DMS 273 (cell line): ENCODE results near the gene MGAT5B.

Experiments used
- DNase-seq: peaks from one replicate; lab custom pipeline; 2025; ENCODE audit not compliant: unreplicated experiment; lab: John Stamatoyannopoulos, UW

MGAT5B gene

DNA sequence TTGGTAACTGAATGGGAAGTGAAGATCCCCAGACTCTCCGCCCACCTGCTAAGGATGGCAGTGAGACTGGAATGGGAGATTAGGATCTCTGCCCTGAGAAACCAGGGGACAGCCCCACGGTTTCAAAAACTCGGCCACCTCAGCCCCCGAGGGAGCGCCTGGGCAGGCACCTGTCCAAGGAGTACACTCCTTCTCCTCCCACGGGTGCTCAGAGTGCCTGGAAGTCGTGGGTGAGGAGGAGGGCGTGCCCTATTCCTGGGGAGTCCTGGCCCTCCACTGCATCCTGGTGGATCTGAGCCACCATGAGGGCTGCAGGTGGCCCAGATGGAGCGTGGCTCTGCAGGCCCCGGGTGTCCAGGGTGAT is 78.5 kb downstream of the MGAT5B start:
- DNase-seq, result no peak

DNA sequence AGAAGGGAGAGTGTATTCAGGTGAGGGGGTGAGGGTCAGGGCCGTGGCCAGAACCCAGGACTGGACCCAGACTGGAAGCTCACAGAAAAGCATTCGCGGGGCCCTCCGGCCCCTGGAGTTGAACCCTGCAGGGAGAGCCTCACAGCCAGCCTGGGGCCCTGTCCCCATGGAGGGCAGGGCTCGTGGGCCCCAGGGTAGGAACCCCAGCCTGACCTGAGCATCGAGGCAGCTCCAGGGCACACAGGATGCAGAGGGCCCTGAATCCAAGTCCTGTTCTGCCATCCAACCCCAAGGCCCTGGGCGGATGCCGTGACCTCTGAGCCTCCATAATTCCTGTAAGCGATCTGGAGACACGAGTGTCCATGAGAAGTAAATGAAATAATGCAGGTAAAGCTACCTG is 79.1 kb downstream of the MGAT5B start:
- DNase-seq, result no peak

DNA sequence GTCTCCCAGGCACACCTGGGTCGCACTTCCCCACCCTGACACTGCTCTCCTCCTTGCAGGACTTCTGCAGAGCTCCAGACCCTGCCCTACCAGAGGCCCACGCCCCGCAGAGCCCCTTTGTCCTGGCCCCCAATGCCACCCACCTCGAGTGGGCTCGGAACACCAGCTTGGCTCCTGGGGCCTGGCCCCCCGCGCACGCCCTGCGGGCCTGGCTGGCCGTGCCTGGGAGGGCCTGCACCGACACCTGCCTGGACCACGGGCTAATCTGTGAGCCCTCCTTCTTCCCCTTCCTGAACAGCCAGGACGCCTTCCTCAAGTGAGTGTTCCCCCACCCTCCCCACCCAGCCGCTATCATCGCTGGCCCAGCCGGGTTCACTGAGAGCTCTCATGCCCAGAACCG is 79.6 kb downstream of the MGAT5B start:
- no peak for DNase-seq

DNA sequence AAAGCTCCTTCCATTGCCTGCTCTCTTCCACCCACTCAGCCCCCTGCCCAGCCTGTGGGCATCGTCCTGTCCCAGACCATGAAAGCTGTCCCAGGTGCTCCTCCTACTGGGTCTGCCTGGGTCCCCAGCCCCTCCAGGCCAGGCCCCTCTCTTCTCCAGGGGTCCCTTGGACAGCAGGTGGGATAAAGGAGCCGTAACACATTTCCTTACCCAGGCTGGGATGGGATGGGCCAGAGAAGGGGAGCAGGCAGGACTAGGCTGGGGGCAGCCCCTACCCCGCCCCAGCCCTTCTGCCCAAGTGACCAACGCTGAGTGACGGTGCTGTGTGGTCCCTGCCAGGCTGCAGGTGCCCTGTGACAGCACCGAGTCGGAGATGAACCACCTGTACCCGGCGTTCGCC is 80.1 kb downstream of the MGAT5B start:
- no peak for DNase-seq

DNA sequence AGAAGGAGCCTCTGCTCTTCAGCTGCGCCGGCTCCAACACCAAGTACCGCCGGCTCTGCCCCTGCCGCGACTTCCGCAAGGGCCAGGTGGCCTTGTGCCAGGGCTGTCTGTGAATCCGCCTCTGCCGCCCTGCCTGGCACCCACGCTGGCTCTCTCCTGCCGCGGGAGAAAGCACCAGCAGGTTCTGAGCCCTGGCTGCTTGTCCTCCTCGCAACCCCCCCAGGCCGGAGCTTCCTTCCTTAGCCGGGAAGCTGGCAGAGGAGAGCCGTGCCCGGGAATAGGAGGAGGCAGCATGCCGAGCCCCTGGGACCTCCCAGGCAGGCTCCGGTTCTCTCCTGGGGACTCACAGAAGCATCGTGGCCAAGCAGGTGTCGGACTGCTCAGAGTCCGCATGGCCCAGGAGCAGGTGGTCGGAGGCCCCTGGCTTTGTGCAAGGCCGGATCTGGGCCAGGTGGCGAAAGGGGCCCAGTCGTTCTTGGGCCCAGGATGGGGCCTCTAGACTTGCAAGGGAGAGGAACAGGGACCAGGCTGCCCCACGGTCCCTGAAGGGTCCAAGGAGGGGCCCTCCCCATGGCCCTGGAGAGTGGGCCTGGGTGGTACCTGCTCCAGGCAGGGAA is 80.6 kb downstream of the MGAT5B start:
- DNase-seq, result peak; percentile 50

DNA sequence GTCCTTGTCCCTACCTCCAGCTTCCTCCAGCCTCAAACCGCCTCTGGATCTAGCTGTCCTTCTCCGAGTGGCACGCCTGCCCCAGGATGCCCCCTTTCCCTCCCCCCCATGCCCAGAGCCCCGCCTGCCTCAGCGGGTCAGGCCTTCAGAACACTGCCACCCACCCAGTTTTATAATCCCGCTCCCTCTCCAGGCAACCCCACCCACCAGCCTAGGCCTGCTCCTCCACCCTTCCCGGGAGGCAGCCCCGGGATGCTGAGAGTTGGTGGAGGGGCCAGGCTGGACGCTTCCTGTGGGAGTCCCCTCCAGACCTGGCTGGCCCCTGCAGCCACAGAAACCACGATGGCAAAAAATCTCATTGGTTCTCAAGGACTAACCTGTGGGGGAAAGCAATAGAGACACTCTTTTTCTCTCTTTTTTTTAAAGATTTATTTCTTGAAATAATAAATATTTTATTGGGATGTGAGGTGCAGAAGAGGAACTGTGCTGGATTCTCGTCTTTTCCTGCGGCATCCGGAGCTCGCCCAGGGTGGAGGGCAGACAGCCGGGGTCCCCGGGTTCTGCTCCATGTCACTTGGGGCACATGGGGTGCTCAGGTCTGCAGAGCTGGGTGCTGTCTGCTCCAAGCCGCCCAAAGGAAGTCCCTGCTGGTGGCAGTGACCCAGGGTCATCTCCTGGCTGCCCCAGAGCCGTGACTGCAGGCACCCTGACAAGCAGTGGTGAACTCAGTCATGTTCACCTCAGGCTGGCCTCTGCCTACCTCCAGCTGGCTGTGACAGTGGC is 81.9 kb downstream of the MGAT5B start:
- no peak for DNase-seq

DNA sequence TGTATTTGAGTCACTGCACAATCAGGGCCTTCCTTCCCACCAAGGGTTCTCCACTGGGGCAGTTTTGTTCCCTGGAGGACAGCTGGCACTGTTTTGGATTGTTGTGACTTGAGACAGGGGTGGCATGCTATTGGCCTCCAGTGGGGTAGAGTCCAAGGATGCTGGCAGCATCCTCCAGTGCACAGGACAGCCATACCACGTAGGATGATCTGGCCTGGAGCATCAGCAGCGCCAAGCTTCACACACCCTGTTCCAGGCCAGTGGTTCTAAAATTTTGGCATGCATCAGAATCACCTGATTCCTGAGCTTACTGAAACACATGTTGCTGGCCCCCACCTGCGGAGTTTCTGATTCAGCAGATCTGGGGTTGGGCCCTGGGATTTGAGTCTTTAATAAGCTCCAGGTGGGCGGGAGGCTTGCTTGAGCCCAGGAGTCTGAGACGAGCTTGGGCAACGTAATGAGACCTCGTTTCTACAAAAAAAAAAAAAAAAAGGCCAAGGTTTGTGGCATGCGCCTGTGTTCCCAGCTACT is 83.2 kb downstream of the MGAT5B start:
- DNase-seq, result no peak

DNA sequence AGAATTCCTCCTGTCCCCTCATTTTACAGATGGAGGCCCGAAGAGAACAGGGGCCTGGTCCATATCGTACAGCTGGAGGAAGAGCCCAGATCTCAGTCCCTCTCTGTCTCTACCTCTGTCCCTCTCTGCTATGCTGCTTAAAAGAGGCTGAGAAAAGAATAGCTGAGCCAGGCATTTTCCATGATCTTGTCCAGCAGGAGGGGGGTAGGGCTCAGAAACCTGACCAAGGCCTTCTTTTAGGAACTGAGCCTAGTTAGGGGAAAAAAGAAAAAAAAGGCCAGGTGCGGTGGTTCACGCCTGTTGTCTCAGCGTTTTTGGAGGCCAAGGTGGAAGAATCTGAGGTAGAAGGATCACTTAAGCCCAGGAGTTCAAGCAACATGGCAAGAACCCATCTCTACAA is 84.2 kb downstream of the MGAT5B start:
- no peak for DNase-seq

DNA sequence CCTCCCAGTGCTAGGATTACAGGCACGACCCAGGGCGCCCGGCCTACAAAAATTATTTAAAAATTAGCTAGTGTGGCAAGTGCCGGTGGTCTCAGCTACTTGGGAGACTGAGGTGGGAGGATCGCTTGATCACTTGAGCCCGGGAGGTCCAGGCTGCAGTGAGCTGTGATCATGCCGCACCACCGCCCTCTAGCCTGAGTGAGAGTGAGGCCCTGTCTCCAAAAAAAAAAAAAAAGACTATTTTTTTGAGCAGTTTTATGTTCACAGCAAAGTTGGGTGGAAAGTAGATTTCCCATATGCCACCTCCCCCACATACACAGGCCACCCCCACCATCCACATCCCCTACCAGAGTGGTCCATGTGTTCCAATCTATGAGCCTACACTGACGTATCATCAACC is 84.9 kb downstream of the MGAT5B start:
- no peak for DNase-seq

DNA sequence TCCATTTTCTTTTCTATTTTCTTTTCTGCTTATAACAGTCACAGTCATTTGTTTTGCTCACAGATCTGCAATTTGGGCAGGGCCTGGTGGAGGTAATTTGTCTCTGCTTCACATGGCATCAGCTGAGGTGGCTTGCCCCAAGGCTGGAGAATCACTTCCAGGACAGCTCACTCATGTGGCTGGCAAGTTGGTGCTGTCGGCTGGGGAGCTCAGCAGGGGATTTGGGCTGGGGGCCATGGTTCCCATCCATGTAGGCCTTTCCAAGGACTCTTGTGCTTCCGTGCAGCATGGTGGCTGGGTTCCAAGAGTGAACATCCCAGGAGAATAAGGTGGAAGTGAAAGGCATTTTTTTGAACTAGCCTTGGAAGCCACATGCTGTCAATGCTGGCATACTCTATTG is 85.7 kb downstream of the MGAT5B start:
- no peak for DNase-seq

DNA sequence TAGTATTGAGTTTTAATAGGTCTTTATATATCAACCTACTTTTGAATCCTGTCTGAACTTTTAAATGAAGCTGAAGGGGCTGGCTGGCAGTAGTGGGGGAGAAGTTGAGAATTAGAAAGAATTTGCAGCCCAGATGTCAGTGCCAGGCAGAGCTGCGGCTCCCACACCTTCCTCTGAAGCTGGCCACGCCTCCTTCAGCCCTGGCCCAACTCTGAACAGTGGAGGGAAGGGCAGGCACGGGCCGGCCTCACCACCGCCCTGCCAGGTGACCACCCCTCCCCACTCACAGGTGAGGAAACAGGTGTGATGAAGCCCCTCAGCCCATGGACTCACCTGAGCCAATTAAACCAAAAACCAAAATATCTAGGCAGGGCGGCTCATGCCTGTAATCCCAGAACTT is 87.0 kb downstream of the MGAT5B start:
- DNase-seq, result no peak

DNA sequence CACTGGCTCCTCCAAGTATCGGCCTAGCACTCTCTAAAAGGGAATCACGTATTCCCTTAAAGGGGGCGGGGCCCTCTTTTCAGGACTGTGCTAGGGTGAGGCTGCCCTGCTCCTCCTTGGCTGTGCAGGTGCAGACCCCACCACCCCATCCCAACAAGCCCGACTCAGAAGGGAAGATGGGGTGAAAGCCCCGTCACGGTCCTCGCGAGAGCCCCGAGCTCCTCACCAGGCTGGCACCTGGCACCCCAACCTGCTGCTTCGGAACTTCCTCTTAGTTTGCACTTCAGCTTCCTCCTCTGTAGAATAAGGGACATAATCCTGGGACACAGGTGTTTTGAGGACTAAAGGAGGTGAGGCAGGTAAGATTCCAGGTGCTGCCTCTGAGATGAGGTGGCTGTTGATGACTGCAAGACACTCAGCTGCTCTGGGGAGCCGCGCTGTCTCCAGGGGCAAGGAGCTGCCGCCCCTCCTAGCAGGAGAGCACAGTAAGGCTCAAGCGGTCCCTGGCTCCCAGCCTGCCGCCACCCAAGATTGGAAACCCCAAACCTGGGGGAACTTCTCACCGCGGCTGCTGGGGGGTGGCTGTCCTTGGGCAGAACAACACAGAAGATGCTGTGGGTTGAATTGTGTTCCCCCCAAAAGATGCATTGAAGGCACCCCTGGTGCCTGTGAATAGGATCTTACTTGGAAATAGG is 88.8 kb downstream of the MGAT5B start:
- no peak for DNase-seq

DNA sequence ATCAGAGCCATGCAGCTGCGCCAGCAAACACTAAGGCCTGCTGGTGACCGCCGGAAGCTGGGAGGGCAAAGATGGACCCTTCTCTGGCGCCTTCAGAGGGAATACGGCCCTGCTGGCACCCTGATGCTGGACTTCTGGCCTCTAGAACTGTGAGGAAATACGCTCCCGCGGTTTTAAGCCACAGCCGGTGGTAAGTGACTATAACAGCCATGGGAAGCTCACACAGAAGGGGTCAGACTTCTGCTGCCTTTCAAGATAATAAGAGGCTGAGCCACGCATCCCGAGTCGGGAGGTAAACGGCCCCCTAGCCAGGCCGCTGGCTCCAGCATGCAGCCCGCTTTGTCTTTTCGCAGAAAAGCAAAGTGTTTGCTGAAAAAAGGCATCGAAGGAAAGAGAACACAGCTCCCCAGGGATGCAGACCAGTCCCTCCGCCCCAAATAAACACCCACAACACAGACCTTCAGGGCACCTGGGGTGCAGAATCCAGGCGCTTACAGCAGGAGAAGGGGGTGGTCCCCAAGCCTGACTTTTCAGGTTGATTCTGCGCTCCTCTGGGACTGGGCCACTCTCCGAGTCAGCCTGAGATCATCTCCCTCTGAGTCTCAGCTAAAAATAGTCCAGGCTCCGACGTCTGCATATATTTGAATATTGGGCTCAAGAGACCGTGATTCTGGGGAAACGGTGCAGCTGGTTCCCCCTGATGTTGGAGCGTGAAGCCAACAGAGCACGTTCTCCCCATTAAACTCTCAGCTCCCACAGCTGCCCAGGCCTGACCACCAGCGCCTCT is 89.7 kb downstream of the MGAT5B start:
- peak; percentile 18 for DNase-seq

DNA sequence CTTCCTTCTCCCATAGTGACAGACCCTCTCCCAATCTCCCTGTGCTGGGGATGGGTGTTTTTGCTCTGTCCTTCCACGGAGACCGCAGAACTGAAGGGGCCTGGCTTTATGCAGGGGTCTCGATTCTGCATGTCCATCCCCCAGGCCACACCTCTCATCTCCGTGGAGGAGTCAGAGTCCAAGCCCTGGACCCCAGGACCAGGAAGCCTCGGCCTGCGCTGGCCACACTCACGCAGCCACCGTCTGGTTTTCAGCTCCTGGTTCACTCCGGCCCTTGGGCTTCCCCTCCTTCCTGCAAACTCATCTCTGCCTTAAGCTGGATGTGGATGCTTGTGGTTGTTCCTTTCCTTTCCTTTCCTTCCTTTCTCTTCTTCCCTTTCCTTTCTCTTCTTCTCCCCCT is 90.8 kb downstream of the MGAT5B start:
- no peak for DNase-seq

DNA sequence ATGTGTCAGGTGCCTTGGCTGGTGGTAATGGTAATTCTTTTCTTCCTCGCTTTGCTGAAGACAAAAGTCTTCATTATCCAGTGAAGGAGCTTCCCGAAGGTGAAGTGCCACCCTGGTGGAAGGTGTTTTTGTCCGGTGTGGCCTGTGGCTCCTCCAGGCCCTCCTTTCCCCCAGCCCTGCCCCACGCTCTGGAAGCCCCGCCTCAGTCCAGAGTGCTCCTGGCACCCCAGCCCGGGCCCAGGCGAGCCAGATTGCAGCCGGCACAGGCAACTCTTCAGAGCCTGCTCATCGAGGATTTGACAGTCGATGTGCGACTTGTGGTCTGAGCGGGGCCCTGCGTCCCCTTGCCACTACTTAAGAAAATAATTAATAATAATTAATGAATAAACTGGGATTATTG is 93.7 kb downstream of the MGAT5B start:
- no peak for DNase-seq

DNA sequence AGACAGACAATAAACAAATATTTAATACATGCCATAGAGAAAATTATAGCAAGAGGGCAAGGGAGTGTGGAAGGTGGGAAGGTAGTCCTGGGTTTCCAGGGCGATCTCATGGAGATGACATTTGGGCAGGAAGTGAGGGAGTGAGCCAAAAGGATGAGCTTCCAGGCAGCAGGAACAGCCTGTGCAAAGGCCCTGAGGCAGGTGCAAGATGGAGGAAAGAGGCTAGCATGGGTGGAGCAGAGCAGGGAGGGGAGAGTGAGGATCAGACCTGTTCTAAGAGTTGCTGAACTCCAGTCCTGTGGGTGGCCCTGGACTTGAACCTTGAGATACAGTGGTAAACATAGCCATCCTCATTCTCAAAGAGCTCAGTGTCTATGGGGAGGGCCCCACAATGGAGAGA is 94.7 kb downstream of the MGAT5B start:
- no peak for DNase-seq

DNA sequence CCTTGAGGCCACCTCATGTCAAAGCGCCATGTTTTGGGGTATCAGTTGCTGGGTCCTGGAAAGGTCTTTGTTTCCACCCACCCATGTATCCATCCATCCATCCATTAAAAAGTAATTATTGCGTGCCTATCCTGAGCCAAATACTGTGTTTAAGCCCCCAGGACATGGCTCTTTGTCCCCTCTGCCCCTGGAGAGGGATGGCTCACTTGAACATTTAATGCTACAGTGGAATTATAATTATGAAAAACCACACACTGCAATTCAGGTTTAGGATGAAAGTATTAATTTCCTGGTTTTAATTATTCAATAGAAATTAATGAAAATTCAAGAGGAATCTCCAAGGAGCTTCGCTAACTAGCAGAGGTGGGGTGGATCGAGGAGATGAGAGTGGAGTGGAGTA is 97.8 kb downstream of the MGAT5B start:
- no peak for DNase-seq

DNA sequence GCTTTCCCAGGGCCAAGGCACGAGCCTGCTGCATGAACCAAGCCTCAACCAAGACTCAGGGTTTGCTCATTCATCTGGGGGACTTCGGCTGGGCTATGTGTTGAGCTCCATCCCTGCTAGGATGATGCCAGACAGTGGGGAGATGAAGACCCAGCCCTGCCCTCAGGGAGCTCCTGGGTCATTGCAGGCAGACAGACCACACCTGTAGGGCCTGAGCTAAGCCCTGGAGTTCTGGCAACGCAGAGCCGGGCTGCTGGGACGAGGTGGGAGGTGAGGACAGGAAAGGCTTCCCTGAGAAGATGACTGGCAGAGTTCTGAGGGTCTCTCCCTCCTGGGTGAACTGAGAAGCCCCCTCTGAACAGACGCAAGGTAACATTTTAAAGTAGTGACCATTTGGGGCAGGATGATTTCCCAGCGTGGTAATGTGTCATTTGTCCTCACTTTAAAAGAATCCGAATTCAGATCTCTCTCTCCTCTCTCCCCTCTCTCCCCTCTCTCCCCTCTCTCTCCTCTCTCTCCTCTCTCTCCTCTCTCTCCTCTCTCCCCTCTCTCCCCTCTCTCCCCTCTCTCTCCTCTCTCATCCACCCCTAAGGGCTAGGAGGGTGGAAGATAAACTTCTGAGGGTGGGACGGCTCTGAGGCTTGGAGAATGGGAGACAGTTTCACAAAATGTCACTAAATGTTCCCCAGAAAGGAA is 98.4 kb downstream of the MGAT5B start:
- no peak for DNase-seq

DNA sequence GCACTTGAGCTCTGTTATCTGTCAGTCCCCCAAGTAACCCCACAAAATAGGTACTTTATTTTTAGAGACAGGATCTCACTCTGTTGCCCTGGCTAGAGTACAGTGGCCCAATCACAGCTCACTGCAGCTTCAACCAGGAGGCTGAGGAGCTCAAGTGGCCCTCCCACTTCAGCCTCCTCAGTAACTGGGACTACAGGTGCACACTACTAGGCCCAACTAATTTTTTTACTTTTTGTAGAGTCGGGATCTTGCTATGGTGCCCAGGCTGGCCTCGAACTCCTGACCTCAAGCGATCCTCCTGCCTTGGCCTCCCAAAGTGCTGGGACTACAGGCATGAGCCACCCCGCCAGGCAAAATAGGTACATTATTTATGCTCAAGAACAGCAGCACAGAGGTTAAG is 99.6 kb downstream of the MGAT5B start:
- DNase-seq, result no peak

DNA sequence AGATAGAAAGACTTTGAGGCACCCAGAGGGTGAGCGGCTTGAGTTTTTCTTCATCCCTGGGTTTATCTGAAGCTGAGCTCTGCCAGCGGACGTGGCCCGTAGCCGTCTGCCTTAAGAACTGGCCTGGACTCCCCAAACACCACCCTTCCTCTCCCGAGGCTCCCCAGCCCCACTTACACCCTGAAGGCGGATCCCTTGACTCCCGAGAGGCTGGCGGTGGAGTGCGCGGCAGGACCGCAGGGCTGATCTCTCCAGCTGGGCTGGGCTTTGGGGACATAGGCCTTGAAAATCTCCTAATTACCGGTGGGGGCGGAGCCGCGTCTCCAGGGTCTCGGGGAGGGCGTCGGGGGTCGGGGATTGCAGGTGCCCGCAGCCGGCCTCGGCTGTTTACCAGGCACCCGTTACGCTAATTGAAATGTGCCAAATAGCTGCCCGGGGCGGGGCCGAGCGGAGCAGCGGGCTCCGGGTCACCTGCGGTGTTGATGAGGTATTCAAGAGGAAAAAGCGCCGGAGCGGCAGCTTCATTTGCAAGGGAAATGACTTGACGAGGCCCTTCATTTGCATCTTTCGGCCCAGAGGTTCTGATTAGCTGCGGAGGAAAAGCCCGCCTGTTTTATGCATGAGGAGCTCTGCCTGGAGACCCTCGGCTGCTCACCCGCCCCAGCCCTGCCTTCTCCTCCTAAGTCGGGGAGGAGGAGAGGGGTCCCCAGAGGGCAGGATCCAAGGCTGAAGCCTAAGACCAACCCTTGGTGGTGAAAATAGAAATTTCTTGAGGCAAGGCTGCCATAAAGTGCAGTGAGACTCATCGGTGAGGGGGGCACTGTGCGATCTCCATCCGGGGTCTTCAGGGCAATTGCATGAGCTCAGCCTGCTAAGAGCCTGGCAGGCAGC is 100.7 kb downstream of the MGAT5B start:
- peak; percentile 89 for DNase-seq
